HL-60/S4 (cell line): ENCODE data around the gene CHRD.
"Not testable (repeated sequence)": the region's sequence is repeated elsewhere in the genome, so short reads cannot be mapped to it uniquely, and the experiment has no call there.

Source experiments
- in situ Hi-C: fragments of 300-500 bp; cut with MboI; formaldehyde crosslinking; loops from 2 replicates; pipeline ENCODE4 v1.14.3; 2022; ENCODE audit warnings: low sequenced_read_pairs

CHRD gene

GRCh38 chr3:184409331-184409926 lies 29.6 kb downstream of the CHRD start:
- in situ Hi-C loops, result no loop called here

- in situ Hi-C loops, result no loop called here
These were observed 30.2 kb downstream of the CHRD start for GRCh38 chr3:184409946-184410500.

DNA sequence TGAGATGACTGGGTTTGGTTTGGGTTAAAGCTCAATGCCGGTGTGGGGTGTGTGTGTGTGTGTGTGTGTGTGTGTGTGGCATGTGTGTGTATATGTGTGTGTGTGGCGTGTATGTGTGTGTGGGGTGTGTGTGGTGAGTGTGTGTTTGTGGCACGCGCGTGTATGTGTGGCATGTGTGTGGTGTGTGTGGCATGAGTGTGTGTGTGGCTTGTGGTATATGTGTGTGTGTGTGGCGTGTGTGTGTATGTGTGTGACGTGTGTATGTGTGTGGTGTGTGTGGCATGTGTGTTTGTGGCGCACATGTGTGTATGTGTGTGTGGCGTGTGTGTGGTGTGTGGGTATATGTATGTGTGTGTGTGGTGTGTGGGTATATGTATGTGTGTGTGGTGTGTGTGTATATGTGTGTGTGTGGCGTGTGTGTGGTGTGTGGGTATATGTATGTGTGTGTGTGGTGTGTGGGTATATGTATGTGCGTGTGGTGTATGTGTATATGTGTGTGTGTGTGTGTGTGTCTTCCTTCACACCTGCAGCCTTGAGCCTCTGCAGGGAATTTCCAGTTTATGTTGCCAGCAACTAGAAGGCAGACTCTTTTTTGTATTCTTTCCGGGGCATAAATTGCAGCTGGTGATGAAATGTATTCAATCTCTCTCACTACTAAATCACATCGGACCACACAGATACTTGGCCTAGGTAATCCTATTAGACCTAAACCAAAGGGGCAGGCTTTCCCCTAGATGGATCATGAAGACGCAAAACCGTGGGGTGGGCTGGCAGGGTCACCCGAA lies 34.8 kb downstream of the CHRD start:
- in situ Hi-C loops, result no loop called here

DNA sequence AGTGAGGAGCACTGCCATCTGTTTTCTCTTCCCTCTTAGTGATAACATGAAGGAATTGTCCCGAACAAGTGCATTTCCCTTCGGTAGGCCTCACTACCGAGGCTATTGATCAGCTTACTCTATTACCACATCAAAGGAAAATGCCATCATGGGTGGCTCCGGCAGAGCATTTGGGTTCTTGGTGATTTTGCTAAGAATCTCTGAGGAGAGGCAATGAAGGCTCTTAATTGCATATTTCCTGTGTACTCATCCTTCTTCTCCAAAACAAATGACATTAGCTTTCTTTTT lies 35.3 kb downstream of the CHRD start:
- in situ Hi-C loops, result no loop called here

- in situ Hi-C loops, result no loop called here
These were observed 37.9 kb downstream of the CHRD start for GRCh38 chr3:184417619-184418327.

DNA sequence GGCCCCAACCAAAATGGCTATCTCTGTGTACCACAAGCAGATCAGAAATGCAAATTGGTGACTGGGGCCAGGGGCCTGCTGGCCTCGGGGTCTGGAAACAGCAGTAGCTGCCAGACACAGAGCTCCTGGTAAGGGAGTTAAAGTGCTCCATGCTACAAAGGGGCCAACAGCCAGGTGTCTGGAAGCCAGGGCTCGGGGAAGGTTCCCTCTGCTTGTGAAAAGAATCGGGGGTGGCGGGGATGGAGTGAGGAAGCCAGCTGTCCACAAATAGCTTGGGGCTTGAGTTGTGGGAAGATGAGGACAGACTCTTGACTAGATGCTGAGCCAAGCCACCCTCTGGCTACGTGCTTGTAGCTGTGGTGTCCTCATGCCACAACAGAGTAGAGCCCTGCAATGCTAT lies 39.3 kb downstream of the CHRD start:
- in situ Hi-C loops, result no loop called here

DNA sequence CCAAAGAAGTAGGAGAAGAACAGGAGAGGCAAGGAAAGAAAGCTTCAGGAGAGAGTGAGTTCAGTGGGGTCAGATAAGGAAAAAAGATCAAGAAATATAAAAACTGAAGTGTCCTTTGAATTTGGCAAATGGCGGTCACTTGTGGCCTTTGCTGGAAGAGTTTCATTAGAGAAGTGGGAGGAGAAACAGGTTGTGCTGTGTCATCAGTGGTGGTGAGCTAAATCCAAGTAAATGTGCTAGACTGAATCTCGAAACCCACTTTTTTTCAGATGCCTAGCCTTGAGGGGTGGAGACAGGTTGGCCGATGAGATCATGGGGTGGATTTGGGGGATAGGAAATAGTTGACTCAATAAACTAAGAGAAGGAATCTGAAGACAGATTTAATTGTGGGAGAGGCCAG lies 43.7 kb downstream of the CHRD start:
- in situ Hi-C loops, result no loop called here

DNA sequence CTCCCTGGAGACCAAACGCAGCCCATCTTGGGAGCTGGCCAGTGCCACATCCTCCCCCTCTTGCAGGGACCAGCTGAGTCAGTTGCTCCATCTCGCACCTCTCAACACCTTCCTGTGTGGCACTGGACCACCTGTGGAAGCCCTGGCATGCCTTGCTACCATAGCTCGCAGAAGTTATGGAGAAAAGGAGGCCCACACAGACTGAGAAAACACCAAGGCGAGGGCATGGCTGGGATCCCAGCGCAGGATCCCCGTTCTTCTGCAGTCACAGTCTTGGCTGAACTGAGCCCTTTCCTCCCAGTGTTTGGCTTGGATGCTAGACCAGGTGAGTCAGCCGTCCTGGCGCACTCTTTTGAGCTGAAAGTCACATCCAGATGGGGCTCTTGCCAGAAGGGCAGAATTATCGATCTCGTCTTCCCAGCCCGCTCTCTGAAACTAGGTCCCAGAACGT lies 46.9 kb downstream of the CHRD start:
- in situ Hi-C loops, result no loop called here

DNA sequence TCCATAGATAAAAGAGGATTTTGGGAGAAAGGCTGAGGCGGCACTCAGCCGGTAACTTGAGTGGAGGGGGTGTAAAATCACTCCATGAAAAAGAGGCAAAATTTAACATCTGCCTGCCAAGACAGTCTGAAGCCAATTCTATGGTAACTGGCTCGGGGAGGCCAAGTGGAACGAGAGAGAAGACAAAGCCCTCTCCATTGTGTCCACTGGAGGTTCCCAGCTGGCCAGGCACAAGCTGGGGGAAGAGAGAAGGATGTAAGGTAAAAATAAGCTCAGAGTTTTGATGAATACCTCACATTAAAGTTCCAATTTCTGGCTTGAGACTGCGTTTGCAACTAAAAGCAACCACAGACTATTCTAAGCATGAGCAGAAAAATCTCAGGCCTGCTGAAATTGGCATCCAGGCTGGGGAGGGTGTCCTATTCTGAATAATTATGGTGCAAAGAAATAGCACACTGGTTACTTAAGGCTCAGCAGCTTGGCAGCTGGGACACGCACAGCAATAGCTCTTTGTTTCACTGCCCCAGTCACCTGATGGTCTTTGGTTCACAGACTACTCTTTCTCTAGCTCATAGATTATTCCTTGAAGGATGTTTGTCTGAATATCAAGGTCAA lies 48.8 kb downstream of the CHRD start:
- in situ Hi-C loops, result no loop called here

GRCh38 chr3:184429786-184430185 lies 49.9 kb downstream of the CHRD start:
- in situ Hi-C loops, result no loop called here

GRCh38 chr3:184430940-184431339 lies 51.1 kb downstream of the CHRD start:
- in situ Hi-C loops, result no loop called here

- in situ Hi-C loops, result not testable (repeated sequence)
These were observed 53.3 kb downstream of the CHRD start for GRCh38 chr3:184433178-184433577.

GRCh38 chr3:184439096-184439495 lies 59.2 kb downstream of the CHRD start:
- in situ Hi-C loops, result no loop called here
